GM03348 (cell line): ENCODE data around the gene KCNJ6.

ENCODE experiments used
- DNase-seq: peaks from one replicate; pipeline ENCODE4 v3.0.0; 2012; ENCODE audit warnings: low spot score

Gene KCNJ6

GRCh38 chr21:37819372-37819771 lies 96.9 kb downstream of the KCNJ6 start:
- no peak for DNase-seq

GRCh38 chr21:37817242-37817641 lies 99.0 kb downstream of the KCNJ6 start:
- DNase-seq = no peak

DNA sequence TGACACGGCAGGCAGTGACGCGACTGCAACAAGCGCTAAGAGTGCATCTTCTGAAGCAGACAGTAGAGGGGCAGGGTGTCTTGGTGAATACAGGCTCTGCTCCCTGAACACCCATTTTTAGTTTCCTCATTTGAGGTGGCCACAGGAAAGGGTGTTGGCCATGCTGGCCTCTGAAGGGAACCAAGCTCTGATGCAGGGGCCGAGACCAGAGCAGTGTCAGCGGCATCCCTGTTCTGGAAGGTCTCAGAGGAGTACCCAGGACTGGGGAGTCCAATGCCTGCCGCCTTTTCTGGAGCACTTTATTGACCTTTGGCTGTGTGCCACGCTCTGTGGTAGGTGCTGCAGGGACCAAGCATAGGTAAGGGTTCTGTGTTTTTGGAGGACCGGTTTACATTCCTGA lies 100.4 kb downstream of the KCNJ6 start:
- no peak for DNase-seq

GRCh38 chr21:37811711-37812110 lies 104.5 kb downstream of the KCNJ6 start:
- DNase-seq = peak; percentile 40

DNA sequence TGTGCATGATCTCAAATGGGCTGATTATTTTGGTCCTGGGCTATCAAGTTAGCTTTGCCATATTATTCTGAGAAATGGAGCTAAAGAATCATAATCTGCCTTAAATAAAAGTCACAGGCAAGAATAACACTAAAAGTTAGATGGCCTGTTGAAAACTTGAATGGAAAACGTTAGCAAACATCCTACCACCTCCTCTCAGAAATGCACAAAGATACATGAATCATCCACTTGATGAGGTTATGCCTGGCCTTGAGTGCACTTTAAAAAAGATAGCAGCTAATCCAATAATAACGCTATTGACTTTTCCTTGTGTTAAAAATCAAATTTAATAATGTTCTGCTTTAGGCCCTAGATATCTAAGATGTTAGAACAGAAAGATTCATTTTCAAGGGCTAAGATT lies 108.0 kb downstream of the KCNJ6 start:
- no peak for DNase-seq

DNA sequence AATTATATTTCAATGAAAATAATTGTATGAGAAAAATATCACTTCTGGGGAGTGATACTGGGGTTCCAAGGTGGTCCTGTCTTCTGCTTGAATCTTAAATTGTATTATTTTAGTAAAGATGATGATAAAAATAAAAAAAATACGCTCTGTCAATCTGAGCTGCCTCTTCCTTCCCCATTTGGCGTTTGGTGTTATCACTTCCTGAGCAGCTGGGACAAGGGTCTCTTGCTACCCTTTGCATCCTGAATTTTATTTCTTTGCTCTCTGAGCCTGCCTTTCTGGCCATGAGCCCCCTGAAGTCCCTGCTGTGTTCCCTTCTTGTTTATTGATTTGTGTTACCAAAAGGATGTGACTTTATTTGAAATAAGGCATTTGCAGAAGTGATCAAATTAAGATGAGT lies 111.0 kb downstream of the KCNJ6 start:
- no peak for DNase-seq

GRCh38 chr21:37804001-37804400 lies 112.3 kb downstream of the KCNJ6 start:
- no peak for DNase-seq

GRCh38 chr21:37803101-37803651 lies 113.1 kb downstream of the KCNJ6 start:
- DNase-seq = no peak

GRCh38 chr21:37800456-37801061 lies 115.7 kb downstream of the KCNJ6 start:
- DNase-seq = no peak

DNA sequence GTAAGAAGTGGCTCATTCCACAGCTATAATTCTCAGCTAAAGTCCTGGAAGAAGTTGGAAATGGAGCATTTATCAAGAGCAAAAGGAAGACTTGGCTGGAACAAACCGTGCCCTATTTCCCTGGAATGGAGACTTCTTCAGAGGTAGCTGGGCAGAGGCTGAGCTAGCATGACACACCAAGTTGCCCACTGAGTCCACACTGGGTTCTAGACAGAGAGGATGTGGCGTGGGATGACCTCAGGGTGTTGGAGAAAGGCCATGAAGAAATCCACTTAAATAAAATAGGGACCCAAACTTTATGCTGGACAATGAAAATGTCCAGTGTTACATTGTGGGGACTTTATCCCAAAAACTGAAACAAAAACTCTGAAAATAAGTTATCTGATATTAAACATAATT lies 116.2 kb downstream of the KCNJ6 start:
- DNase-seq = no peak

DNA sequence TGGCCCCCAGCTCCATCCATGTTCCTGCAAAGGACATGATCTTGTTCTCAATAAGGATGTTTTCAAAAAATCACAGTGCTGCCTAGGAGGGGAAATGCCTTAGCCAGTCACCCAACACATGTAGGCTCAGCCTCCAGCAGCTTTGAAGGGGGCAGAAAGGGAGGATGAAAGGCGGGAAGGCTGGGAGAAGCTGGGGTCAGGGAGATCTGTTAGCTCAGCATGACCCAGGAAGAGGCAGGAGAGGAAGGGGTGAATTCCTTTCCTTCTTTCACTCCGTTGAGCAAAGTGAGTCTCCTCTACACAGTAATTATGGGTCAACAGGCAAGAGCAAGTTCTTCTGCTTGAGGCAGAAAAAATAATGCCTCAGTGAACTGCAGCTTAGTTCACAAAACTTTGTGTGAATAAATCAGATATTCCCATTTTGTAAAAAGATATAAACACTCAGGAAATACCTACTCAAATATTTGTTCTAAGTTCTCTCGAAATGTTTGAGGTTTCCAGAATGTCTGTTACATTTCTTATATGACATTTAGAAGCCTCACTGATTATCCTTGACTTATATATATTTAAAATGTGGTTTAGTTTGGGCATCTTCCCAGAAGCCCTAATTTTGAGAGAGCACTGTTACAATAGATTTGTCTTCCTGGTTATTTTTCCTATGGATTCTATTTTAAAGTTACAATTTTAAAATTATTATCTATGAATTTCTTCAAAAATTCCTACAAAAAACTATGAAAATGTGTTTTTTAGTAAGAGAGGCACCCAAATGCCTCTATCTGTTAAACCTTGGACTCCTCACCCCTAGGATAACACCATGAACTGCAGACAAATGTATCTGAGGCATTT lies 116.8 kb downstream of the KCNJ6 start:
- DNase-seq = no peak

- no peak for DNase-seq
Observed at GRCh38 chr21:37797403-37797802, 118.9 kb downstream of the KCNJ6 start.

DNA sequence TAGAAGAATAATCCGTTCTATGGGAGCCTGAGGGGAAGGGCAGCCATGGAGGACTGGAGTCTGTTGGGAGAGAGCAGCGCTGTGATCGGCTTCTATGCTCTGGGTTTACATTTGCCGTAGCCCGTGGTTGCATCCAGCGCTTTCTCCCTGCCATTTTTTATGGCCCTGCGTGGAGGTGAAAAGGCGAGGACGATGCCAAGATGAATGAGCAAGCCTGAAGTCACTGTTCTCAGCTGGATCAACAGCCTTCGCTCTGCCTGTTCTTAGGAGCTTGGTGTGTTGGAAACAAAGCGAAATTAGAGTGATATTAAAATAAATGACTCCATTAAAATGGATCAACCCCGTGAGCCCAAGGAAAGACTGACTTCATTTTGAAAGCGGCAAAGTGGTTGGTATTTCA lies 120.2 kb downstream of the KCNJ6 start:
- DNase-seq = no peak

GRCh38 chr21:37793660-37794059 lies 122.6 kb downstream of the KCNJ6 start:
- DNase-seq = no peak

DNA sequence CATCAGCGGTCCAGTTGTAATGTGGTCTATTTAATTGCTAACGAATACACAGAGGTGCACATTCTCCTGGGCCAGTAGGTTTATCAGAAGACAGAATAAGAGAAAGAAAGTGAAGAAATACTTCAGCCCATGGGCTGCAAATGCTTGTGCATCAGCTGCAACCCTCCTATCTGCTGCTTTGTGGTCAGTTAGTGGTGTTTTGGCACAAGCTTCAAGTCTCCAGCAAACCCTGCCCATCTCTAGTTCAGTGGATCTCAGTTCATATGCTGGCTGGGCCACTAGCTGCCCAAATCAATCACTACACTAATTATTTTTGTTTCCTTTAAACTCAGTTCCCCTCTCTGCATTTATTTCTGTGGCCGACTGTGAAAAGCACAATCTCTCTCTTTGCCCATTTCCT lies 124.2 kb downstream of the KCNJ6 start:
- peak; percentile 16 for DNase-seq

- no peak for DNase-seq
Observed at GRCh38 chr21:37790905-37791304, 125.4 kb downstream of the KCNJ6 start.

DNA sequence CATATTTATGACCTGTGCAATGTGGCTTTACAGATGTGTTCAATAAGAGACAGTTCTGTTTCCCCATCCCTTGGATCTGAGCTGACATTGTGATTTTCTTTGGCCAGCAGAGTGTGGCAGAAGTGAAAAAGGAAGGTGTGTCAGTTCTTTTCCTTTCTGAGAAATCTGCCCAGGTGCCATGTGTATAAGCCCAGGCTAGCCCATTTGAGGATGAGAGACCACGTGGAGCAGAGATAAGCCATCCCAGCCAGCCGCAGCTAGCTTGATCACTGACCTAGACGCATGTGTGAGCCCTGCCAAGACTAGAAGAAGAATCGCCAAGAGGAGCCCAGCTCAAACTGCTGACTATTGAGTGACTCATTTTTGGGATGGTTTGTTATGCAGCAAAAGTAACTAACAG lies 127.8 kb downstream of the KCNJ6 start:
- no peak for DNase-seq

DNA sequence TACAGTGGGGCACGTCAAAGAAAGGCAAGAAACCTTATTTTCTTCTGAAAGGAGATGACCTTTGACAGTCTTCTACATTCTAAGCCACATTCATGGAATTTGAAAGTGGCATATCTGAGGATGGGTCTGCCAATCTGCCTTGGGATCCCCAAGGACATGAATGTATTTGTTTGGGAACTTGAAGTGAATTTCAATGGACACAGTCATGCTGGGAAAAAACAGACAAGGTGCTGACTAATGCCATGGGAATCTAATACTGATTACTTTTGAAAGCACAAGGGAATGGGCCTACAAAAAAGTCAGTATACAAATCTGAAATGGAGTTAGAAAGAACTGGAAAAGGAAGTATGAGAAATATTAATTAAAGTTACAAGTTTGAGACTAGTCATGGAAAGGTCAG lies 128.8 kb downstream of the KCNJ6 start:
- DNase-seq = peak; percentile 75

DNA sequence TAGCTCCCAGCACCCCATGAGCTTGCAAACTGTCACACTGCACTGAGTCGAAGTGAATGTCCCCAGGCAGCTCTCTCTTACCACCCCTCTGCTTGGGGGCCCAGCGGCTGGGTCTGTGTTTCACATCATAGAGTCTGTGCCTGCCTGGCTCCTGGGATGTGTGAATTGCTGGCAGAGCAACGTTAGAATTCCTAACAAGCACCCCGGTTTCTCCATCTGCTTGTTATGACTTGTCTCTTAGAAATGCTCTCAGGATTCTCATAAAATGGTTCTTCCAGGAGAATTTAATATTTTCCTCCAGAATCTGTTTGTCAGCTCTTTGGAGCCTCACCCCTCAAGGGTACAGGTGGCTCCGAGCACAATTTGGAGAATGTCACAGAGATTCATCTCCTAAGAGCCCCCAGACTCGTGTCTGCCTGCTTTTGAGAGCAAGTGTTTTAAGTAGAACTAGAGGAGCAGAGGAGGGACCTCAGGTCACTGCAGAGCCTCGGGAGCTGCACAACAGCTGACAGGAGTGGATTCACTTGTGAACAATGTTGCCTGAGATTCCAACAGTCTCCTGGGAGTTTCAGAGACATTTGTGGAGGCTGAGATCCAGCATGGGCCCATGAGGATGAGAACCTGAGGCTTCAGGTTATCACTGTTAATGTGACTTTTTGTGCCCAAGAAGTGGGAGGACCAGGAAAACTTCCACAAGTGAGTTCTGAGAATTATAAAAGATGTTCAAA lies 131.5 kb downstream of the KCNJ6 start:
- DNase-seq = peak; percentile 48

DNA sequence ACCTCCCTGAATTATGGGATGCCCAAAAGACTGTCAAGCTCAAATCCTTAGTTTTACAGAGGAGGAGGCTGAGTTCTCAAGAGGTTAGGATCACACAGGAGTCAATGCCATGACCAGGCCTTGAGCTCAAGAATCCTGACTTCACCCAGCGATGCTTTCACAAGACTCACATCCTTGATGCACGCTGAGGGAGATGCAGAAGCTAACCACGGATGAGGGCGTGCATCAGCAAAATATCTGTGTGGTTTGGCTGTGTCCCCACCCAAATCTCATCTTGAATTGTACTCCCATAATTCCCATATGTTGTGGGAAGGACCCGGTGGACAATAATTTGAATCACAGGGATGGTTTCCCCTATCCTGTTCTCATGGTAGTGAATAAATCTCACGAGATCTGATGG lies 133.2 kb downstream of the KCNJ6 start:
- peak; percentile 29 for DNase-seq

DNA sequence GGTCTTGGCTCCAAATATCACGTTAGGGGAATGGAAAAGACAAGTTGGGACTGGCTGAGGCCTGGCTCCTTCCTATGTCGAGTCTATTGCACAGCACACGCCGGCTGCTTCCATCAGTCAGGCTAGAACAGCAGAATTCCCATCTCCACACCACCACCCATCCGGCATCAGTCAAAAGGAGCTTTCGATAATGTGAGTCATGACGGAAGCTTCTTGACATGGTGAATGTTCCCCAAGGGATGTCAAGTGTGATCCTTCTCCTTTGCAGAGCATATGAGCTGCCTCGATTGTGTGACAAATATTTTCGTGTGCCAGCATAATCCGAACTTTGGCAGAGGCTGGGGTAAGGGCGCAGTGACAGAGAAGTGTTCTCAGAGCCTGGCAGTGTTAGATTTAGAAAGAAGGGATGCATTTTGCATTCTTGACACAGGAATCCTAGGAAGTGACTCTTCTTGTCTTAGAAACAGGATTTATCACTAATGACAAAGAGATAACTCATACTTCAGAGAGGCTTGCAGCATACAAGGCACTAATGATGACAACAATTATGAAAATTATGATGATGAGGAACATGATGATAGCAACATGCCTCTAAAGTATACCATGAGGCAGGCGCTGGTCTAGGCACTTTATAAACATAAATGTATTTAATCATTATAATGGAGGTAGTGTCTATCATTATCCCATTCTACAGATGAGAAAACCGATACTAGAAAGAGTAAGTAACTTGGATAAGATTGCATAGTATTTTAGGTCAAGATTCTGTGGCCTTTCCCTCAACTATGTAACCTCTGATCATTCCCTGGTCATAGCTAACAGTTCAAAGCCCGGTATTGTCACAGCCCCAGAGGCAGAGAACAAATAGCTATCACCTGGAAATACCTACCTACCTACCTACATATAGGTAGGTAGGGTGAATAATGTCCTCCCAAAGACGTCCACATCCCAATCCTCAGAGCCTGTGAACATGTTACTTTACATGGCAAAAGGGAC lies 135.0 kb downstream of the KCNJ6 start:
- peak; percentile 53 for DNase-seq

- DNase-seq = no peak
Observed at GRCh38 chr21:37771181-37771580, 145.1 kb downstream of the KCNJ6 start.
